Stimulated activated CD4-positive, alpha-beta T cell treated with anti-CD3 and anti-CD28 coated beads, Interleukin-2, amount 100 ng/mL, for 4 hours (primary cell): ENCODE results near the gene MGAT5.

Experiments used
- DNase-seq: peaks from one replicate; pipeline ENCODE4 v3.0.0-alpha.2; 2020; ENCODE audit warnings: low read depth

Gene MGAT5

DNA sequence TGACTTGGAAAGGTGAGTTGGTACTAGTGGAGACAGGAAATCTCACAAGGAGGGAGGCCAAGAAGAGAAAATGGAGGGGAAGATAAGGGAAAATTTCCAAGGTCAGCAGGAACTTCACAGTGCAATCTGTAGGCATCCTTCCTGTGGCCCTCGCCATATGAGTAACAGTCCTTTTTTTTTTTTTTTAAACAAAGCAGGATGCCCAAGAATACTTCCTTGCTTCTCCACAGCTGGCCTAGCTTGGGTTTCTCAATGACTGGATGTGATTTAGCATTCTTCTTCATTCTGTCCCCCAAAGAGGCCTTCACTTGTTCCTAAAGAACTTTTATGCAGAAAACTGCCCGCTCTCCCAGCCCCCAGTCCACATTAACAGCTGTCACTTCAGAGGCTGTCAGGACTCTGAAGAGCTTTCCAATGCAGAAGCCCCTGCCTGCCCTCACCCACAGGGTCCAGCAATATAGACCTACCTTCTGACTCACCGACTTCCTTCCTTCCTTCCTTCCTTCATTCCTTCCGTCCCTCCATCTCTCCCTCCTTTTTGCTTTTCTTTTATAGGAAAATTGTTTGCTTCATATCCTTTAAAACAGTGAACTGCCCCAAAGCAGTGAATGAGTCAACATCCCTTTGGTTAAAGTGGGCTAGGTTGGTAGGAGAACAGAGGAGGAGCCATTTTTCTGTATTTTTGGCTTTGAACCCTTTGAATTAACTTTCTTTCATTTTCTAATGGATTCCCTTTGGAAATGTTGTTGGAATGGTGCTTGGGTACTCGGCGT lies 172.0 kb downstream of the MGAT5 start:
- DNase-seq, result no peak

DNA sequence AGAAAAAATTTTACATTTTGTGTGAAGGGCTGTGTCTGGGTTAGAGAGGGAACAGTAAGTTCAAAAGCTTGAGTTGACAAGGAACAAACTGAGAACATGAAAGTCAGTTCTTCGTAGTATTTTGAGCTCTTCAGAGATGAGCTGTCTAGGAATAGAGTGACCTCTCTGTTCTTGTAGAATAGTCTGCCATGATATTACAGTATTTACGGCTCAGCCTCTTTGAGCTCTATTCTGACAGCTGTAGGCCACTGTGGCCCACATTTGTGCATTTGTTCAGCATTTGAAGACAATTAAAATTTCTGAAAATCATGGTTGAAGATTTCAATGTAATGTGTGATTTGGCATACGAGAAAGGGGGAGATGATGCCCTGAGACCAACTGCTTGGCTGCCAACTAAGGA lies 172.8 kb downstream of the MGAT5 start:
- no peak for DNase-seq

DNA sequence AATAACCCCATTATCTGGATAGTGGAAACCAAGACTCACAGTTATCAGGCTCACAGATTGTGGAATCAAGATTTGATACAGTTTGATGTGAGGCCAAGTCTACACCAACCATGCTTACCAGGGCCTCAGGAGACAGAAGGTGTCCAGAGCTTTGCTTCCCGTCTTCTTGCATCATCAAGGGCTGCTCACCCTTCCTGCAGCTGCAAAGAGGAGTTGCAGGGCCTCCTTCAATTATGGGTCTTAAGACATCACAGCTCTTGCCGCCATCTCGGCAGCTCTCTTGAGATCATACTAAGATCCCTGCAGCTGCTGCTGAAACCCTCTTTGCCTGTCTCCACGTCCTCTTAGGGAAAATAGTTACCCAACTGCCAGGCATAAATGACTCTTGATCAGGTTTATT lies 176.0 kb downstream of the MGAT5 start:
- DNase-seq, result no peak

DNA sequence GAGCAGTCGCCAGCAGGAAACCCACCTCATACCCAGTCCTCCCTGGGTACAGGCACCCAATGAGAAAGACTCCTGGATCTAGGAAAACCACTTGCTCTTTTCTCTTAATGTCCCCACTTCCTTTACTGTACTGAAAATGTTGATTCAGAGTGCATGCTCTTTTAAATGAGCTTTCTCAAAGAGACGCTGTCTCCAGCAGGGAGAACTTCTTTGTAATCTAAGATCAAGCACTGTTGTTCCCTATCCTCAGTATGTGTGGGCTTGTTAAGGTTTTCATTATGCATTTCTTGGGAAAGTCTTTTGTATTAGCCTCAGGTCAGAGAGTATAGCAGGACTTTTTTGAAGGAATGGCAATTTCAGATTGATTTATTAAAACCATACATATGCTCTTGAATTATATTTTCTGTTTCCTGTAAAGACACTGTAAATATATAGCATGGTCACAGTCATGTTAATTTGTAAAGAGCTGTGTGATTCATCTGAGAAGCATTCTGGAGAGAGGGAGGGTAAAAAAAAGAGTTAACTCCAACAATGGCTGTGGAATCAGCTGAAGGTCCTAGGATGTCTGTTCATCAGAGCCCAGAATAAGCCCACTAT lies 178.1 kb downstream of the MGAT5 start:
- DNase-seq, result no peak

DNA sequence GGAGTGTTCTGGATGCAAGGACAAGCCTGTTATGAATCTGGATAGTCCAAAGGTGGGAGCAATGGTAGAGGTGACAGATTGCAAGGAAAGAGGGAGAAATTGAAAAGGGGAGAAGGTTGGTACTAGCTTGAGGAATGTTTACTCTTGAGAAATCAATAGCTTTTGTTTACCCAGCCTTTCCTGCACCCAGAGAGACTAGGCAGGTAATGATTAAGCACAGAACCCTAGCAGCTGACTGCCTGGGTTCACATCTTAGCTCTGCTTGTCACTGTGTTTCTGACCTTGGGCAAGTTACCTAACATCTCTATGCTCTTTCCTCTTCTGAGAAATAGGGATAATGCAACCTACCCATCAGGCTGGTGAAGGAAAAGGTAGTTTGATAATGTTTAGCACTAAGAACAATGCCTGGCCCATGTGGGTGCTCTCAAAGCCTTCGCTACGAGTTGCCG lies 178.6 kb downstream of the MGAT5 start:
- DNase-seq, result no peak

DNA sequence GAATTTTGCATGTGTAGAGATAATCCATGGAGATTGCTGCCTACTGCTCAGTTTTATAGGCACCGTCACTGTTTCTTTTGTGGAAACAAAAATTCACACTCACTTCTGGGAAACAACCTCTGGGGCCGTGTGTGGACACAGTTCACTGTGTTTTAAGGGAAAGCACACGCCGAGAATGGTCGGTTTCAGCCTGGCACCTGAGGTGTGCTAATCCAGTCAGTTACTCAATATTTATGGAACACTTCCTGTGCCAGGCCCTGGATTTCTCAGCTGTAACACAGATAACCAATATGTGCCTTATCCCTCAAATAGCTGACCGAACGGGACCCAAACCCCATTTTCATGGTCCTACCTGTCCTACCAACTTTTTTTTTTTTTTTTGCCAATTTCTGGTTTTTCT lies 179.6 kb downstream of the MGAT5 start:
- DNase-seq, result no peak

DNA sequence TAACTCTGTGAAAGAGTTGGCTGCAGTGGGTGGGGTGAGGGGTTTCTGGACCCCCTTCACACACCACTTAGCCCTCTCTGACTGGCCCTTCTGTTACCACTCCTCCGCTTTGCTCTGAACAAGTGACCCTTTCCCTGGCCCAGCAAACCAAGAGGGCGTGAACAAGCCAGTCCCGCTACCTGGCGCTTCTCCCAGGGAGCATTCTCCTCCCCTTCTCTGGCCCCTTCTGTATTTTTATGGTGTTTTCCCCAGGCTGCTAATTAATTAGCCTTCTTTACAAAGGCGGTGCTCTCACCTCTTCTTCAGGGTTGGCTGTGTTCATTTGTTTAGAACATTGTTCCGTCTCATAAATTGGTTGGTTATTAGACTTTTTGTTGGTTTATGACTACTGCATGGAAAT lies 180.1 kb downstream of the MGAT5 start:
- no peak for DNase-seq

DNA sequence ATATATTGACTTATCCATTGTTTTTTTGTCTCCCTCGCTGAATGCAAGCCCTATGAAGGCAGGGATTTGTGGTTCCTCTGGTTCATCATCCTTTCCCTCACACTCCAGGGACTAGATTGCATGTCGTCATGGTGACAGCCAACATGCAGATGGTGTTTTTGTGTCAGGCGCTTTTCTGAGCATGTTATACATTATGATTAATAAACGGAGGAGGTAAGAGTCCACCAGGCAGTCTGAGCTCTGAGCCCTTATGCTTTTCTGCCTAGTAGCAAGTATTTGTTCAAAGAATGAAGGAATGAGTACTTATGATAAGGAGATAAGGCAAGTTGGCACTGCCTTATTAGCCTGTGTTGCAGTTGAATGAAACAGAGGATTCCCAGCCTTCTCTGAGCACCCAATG lies 181.6 kb downstream of the MGAT5 start:
- no peak for DNase-seq

DNA sequence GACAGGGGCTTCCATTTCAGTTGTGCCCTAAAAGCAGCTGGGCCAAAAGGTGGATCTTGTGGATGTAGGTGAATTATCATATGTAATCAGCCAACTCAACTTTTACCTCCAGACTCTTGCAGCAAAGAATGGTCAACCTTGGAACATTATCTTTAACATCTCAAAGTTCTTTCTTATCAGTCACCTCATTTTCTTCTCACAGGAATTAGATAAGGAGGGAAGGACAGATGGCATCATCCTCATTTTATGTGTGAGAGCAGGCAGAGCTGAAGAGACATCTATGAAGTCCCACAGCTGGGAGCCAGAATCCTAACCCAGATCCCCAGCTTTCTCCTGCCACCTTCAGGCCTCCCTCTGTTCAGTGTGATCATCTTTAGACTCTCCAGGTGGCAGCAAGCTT lies 182.1 kb downstream of the MGAT5 start:
- DNase-seq, result no peak

DNA sequence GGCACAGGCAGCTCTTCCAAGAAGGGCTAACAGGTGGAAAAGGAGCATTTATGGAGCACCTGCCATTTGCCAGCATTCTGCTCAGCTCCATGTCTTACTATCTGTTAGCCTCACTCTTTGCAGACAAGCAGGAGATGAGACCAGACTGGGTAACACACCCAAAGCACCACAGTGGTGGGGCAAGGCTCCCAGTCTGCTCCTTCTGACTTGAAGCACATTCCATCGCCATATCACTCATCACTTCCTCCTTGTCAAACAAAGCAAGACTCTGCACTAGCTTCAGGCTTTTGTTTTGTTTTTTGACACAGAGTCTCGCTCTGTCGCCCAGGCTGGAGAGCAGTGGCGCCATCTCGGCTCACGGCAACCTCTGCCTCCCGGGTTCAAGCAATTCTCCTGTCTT lies 182.8 kb downstream of the MGAT5 start:
- DNase-seq, result no peak

DNA sequence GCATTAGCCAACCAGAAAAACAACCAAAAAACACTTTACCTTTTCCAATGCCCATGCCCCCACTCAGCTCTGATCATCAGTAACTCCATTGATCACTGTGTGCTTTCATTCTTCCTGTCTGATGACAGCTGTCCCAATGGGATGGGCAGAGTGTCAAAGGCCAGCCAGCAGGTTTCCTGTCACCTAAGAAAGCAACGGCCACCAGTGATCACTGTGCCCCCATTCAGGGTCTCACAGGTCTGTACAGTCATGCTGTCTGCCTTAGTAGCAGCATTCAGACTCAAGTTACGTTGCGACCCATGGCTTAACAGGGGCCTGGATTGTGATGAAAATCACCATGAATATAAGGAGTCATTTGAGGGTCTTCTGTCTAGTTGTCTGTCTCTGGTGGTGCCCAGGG lies 184.5 kb downstream of the MGAT5 start:
- DNase-seq, result no peak

DNA sequence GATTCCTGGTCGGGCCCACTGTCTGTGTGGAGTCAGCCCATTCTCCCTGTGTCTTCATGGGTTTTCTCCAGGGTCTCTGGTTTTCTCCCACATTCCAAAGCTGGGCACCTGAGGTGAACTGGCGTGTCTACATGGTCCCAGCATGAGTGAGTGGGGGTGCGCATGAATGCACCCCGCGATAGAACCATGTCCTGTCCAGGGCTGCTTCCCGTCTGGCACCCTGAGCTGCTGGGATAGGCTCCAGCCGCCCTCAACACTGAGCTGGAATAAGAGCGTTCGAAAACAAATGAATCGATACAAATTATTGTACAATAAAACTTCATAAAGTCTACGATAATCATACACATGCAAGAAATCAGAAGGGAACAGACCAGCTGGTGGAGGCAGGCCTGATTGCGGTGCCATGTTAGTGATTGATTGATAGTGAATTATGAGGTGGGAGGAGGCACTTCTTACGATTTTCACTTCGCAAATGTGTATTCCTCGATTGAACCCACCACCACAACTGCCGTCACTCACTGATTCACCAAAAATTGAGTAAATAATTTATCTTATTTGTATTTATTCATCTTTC lies 186.6 kb downstream of the MGAT5 start:
- DNase-seq, result no peak

DNA sequence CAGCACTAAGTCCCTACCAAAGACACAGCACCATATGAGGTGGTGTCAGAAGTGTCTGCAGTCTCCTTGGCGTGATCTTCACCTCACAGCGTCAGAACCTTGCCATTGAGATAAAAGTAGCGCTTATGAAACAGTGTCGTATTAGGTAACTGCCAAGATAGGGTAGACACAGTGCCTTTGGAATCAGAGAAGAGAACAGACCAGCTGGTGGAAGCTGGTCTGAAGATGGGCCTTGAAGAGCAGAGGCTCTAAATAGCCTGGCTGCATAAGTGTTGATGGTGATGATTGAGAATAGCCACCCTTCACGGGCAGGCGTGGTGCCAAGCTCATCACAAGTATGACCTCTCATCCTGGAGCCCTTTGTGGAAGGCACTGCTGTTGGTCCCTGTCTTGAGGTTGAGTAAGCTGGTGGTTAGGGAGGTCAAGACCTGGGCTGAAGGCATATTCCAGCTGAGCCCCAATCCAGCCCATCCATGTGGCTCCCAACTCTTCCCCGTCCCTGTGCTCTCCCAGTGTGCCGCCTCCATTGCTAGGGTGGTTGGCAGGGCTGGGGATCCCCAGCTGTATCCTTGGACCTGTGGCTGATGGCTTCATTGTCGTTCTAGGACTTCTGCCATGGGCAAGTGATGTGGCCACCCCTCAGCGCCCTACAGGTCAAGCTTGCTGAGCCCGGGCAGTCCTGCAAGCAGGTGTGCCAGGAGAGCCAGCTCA lies 187.4 kb downstream of the MGAT5 start:
- DNase-seq, result no peak

DNA sequence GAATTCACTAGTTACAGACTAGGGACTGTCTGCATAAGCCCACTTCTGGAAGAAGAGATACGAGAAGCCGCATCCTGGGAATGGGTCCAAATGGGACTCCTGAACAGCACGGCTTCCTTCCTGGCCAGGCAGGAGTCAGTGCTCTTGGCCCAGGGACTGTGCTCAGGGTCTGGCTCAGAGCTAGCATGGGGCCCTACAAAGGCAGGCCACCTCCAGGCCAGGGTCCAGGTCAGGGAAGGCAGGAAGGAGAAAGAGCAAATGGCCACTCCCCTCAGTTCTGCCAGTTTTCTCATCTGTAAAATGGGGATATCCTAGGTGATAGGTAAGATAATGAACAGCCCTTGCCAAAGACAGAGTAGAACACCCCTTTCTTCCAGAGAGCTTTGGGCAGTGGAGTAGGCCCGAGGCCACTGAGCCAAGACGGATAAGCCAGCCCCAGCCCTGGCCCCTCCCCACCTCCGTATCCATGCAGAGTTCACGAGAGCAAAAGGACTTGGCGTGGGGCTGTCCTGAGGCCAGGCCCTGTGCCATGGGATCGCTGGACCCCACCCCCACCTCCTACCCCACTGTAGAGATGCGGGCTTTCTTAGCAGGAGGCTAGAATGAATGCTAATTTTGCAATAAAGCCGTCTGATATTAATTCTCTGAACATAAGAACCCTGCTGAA lies 190.1 kb downstream of the MGAT5 start:
- DNase-seq, result no peak

DNA sequence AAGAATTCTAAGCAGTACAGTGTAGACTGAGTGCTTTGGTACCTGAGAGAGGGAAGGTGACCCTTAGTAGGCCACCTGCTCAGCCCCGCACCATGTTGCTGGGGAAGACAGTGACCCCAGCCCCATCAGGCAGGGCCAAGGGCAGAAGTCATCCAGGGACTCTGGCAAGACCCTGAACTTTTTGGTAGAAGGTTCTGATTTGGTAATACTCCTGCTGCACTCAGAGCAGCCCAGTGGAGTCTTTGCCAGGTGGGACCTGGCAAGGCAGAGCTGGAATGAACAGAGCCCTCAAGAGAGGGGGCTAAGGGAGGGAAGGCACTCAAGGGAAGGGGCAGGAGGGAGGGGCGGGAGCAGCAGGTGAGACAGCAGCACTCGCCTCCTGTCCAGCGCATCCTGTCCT lies 191.2 kb downstream of the MGAT5 start:
- DNase-seq, result no peak

DNA sequence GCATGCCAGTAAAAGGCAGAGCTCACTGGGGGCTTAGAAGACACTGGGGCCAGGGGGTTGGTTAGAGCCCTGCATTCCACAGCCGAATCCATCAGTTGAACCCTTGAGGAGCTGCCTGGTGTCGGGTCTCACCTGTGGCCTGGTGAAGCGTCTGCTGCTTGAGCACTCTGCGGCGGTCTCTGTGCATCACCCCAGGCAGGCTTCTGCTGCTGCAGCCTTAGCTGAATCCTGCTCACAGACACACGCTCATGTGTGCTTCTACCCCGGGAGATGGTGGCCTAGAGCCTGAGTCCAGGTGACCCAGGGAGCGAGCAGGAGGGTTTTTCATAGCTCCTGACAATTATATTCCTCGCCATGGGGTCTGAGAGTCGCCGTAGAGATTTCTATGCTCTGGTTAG lies 192.1 kb downstream of the MGAT5 start:
- DNase-seq, result no peak

DNA sequence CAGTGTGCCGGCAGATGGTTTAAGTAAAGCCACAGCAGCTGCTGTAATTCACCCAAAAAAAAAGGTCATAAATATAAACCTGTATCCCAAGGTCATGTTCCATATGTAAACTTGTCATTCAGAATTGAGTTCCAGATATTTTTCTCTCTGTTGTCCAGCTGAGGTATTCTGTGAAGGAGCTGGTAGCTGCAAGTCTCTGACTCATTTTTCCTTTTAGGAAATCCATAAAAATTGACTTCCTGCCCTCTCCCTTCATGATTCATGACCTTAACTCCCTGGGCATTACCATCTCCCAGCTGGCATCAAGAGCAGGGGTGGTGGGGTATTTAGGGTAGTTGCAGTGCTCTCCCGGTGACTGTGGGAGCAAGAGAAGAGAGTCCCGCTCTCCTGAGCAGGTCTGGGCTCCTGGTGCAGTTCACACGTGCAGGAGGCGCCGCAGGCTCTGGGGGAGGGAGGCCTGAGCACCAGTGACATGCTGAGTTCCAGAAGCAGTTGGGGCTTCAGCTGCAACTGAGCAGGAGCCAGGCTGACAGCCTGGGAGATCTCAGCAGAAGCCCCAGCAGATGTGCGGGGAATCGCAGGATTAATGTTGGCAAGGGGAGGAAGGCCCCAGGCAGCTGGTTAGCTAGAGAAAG lies 192.6 kb downstream of the MGAT5 start:
- no peak for DNase-seq

DNA sequence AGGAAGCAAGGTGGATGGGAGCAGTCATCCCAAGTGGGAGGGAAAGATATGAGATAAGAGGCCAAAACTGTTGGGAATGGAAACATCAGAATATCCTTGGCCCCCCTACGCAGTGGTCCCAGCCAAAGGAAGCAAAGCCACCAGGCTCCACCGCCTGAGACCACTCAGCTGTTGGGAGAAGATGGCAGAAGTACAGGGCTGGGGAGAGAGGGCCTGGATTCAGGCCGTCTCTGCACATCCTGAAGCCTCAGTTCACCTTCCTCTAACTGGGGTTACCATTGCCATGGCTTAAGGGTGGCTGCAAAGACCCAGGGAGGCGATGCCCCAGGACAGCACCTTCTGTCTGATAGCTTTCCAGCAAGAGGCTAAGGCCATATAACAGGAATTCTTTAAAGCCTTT lies 193.8 kb downstream of the MGAT5 start:
- no peak for DNase-seq

DNA sequence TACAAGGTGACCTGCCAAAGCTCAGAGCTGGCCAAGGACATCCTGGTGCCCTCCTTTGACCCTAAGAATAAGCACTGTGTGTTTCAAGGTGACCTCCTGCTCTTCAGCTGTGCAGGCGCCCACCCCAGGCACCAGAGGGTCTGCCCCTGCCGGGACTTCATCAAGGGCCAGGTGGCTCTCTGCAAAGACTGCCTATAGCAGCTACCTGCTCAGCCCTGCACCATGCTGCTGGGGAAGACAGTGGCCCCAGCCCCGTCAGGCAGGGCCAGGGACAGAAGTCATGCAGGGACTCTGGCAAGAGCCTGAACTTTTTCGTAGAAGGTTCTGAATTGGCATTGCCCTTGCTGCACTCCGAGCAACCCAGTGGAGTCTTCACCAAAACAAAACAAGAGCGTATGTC lies 194.8 kb downstream of the MGAT5 start:
- DNase-seq, result no peak

DNA sequence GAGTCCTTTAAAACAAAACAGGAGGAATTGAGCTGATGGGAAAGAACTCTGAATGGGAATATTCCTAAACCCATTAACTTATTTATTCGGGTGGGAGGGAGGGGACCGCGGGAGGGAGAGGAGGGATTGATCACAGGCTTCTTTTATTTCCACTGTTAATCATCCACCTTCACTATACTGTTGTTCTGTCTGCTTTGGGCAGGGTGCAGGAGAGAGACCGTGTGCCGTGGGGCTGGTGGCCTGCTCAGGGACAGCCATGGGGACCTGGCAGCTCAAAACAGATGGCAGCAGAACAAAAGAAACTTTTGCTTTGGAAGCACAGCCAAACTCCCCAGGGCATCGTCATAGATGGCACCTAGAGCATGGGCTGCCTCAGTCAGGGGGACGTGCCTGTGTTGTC lies 195.3 kb downstream of the MGAT5 start:
- no peak for DNase-seq

DNA sequence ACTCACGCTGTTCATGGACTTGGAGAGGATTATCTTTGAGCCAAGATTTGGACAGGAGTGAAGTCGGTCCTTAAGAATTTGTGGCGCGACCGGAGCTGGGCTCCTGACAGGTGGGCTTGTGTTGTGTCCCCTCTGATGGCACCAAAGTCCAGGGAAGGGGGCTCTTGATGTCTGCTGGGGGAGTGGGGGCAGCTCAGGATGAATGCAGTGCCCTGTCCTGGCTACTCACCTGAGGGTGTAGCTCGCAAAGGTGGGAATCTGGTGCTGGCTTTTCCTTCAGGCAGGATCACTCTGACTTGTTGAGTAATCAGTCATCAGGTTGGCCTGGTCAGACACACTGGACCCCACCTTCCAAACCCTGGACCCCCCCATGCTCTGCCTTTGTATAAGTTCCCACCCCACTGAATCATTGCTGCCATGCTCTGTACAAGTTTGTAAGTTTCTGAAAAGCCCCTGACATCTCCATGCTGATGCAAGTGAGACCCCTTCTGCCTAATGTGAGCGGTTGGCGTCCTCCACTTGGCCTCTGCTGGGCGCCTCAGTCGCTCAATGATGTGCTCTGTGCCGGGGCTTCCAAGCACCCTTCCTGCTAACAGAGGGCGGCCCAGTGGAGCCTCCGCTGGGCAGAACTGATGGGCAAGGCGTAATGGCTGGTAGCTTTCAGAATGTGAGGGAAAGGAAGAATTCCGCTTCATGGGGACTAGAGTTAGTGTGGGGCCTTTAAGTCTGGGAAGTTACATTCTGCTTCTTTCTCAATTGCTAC lies 196.1 kb downstream of the MGAT5 start:
- DNase-seq, result no peak

DNA sequence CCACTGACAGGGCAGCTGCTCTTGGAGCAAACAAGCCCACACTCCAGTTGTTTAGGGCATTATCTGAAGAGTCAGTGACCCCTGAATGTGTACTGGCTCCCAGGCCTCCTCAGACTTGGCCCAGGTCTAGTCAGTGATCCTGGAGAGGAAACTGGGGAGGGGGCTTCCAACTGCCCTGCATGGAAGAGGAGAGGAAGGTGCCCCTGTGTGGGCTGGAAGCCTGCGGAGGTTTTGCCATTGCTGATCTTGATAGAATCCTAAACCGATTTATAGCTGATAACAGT lies 197.4 kb downstream of the MGAT5 start:
- DNase-seq, result no peak
